Measurements from ENCODE around the gene BORCS5. TPM values are rescaled to one million over a fixed set of nuclear protein-coding genes. Genes with fewer than 3 reads are reported as not detected.
A peak's percentile ranks its signal among the peaks of the same experiment; 100 is the strongest.

Gene BORCS5
- total and polyA plus RNA-seq, 2 donors (not counting 1 experiment from before 2014, with no cell fraction given): 11.9 to 46.2 TPM

GRCh38 chr12:12482150-12482761 is 125.4 kb downstream of the BORCS5 start:
- Histone ChIP-seq H4K20me1 (ENCODE audit: control insufficient read depth, insufficient read depth, low read length, poor library complexity, severe bottlenecking) (no peaks in the 10 kb centered on the region), H3K27me3 (replicated peaks in 1 of 4; ENCODE audit: control extremely low read depth in 1 of 4, control insufficient read depth in 3 of 4, insufficient read depth in 4 of 4, low read length in 3 of 4) (no peaks in the 10 kb centered on the region), H3K4me1 (ENCODE audit: control insufficient read depth in 2 of 2, insufficient read depth in 2 of 2, low read length in 2 of 2) (peaks cover 6 to 7% of the 10 kb centered on the region in 2 donors), H2AFZ (ENCODE audit: insufficient read depth, low read depth, low read length, poor library complexity, severe bottlenecking) (no peak overlapping the region), H3K9me3 (ENCODE audit: control extremely low read depth in 1 of 3, control insufficient read depth in 2 of 3, insufficient read depth in 1 of 3, low read length in 2 of 3) (no peaks in the 10 kb centered on the region), H3K79me2 (ENCODE audit: control insufficient read depth, insufficient read depth, low read length) (no peaks in the 10 kb centered on the region), H3K9ac (ENCODE audit: low read length) (no peak overlapping the region), H3K4me3 (ENCODE audit: control extremely low read depth in 1 of 5, extremely low read depth in 1 of 5, insufficient read depth in 1 of 5, low read depth in 2 of 5, low read length in 4 of 5) (no peak overlapping the region), H3K36me3 (replicated peaks in 1 of 2; ENCODE audit: control extremely low read depth in 1 of 2, control insufficient read depth in 1 of 2, extremely low read depth in 1 of 2, insufficient read depth in 2 of 2, low read length in 1 of 2) (no peaks in the 10 kb centered on the region), H3K4me2 (replicated peaks; ENCODE audit: low read depth, low read length, poor library complexity, severe bottlenecking) (no peak overlapping the region), H3K27ac (ENCODE audit: low read length in 2 of 2) (peak overlapping the region in 1 of 2 donors; percentile 41)
- peaks cover 24% of the 10 kb centered on the region for H3K4me1 Mint-ChIP-seq
- no peak overlapping the region for H3K4me3 Mint-ChIP-seq
- intact Hi-C loops (cut with micrococcal nuclease): loop anchor here (5.0 kb wide), 1 partner anchor 80 kb away; the partner anchor contains the start of gene DUSP16
- no peaks in the 10 kb centered on the region for H3K27me3 Mint-ChIP-seq
- DNase-seq (no peak), ATAC-seq (ENCODE audit: low read depth) (peak; percentile 22)
- peak overlapping the region; percentile 39 for H3K27ac Mint-ChIP-seq
- no peaks in the 10 kb centered on the region for H3K9me3 Mint-ChIP-seq (ENCODE audit: insufficient read depth)
- CTCF ChIA-PET: interaction anchor here (1.2 kb wide), 1 partner anchor 255 kb away, joined by 3 read pairs; no protein-coding TSS in a partner anchor
- POLR2A ChIA-PET: no interaction called here
- WGBS (ENCODE audit: insufficient coverage): 95% methylated on average over 2 of the region's 6 CpGs
- TF ChIP-seq CTCF (IDR thresholded peaks at IDR 0.05) (no peak), EZH2 (IDR thresholded peaks at IDR 0.05; ENCODE audit: borderline replicate concordance, insufficient read depth, low read depth, low read length, poor library complexity, severe bottlenecking) (no peak)

- Histone ChIP-seq H3K27ac (ENCODE audit: low read length in 2 of 2) (peak overlapping the region in 1 of 2 donors; percentile 41), H3K79me2 (ENCODE audit: control insufficient read depth, insufficient read depth, low read length) (no peaks in the 10 kb centered on the region), H3K4me3 (ENCODE audit: control extremely low read depth in 1 of 5, extremely low read depth in 1 of 5, insufficient read depth in 1 of 5, low read depth in 2 of 5, low read length in 4 of 5) (no peak overlapping the region), H3K4me1 (ENCODE audit: control insufficient read depth in 2 of 2, insufficient read depth in 2 of 2, low read length in 2 of 2) (peaks cover 6 to 7% of the 10 kb centered on the region in 2 donors), H2AFZ (ENCODE audit: insufficient read depth, low read depth, low read length, poor library complexity, severe bottlenecking) (no peak overlapping the region), H3K9me3 (ENCODE audit: control extremely low read depth in 1 of 3, control insufficient read depth in 2 of 3, insufficient read depth in 1 of 3, low read length in 2 of 3) (no peaks in the 10 kb centered on the region), H3K27me3 (replicated peaks in 1 of 4; ENCODE audit: control extremely low read depth in 1 of 4, control insufficient read depth in 3 of 4, insufficient read depth in 4 of 4, low read length in 3 of 4) (no peaks in the 10 kb centered on the region), H4K20me1 (ENCODE audit: control insufficient read depth, insufficient read depth, low read length, poor library complexity, severe bottlenecking) (no peaks in the 10 kb centered on the region), H3K4me2 (replicated peaks; ENCODE audit: low read depth, low read length, poor library complexity, severe bottlenecking) (no peak overlapping the region), H3K36me3 (replicated peaks in 1 of 2; ENCODE audit: control extremely low read depth in 1 of 2, control insufficient read depth in 1 of 2, extremely low read depth in 1 of 2, insufficient read depth in 2 of 2, low read length in 1 of 2) (no peaks in the 10 kb centered on the region), H3K9ac (ENCODE audit: low read length) (no peak overlapping the region)
- Mint-ChIP-seq H3K27me3 (no peaks in the 10 kb centered on the region), H3K9me3 (ENCODE audit: insufficient read depth) (no peaks in the 10 kb centered on the region), H3K4me3 (peak overlapping the region; percentile 2), H3K27ac (peak overlapping the region; percentile 13), H3K4me1 (peaks cover 24% of the 10 kb centered on the region)
- DNase-seq (peak; percentile 26), ATAC-seq (ENCODE audit: low read depth) (peak; percentile 29)
- intact Hi-C loops (cut with micrococcal nuclease): loop anchor here (5.0 kb wide), 1 partner anchor 79 kb away; the partner anchor contains the start of gene DUSP16
- 87% methylated on average over 5 of the region's 6 CpGs for whole genome bisulfite sequencing (ENCODE audit: insufficient coverage)
- TF ChIP-seq CTCF (IDR thresholded peaks at IDR 0.05): no peak
- no peak for TF ChIP-seq EZH2 (IDR thresholded peaks at IDR 0.05; ENCODE audit: borderline replicate concordance, insufficient read depth, low read depth, low read length, poor library complexity, severe bottlenecking)
- POLR2A ChIA-PET: no interaction called here
- CTCF ChIA-PET: interaction anchor here (1.2 kb wide), 1 partner anchor 254 kb away, joined by 3 read pairs; no protein-coding TSS in a partner anchor
These were observed 126.1 kb downstream of the BORCS5 start for GRCh38 chr12:12482959-12483358.
